ENCODE measurements around the gene SMKR1. TPM values are rescaled to one million over a fixed set of nuclear protein-coding genes. Genes with fewer than 3 reads are reported as not detected.

The SMKR1 gene
- total RNA-seq: under 1 TPM in 2 of 4 donors, not detected in 2; 0.22 to 0.74 TPM
- under 1 TPM in 1 of 3 donors, not detected in 2; 0.25 TPM for polyA plus RNA-seq
- long read RNA-seq, donor 1, partial matches to known transcripts: 0 of 1 reads
- long read RNA-seq, donor 1, other reads (novel, unspliced or antisense): 0 of 1 reads
- long read RNA-seq, donor 2: 0 reads

DNA sequence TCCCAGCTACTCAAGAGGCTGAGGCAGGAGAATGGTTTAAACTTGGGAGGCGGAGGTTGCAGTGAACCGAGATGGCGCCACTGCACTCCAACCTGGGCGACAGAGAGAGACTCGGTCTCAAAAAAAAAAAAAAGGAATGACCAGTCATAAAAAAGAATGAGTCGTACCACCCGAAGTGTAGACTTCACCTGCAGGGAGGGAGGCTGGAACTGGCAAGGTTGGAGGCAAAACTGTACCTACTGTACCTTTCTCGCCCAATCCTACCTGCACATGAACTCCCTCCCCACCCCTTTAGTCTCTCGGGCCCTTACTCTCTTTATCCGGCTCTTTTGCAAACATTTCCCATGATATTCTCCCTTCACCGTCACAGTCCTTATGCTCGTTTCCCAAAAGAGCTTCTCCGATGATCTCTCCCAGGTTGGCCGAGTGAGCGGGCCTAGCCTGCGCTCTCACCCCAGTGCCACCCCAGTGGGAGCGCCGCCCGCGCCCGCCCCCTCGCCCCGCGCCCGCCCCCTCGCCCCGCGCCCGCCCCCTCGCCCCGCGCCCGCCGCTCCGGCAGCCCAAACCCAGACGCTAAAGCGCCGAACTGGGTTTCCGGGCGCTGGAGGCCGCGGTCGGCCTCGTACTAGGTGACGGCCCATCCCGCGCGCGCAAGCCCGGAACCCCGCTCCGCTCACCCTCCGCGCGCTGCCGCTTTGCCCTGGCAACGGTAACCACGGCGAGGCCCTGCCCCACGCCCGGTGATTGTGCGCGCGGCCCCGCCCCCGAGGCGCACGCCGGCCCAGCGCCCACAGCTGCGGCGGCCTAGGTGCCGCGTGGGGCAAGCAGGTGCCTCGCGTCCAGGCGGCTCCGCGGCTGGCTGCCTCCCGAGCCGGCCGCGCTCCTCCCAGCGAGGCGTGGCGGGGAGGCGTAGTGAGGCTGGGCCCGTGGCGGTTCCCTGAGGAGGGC lies at the start of gene SMKR1:
Gene SMKR1 (plus strand): TSS at position 772 of the 948 bp plus-strand sequence. CDS start 294 bp downstream, outside the sequence.
- H3K27ac ChIP-seq: no peak within 1 kb of the TSS
- H3K4me3 ChIP-seq: peak within 1 kb of the TSS; percentile 76
- H3K36me3 ChIP-seq (ENCODE audit: insufficient read depth in 1 of 2, low read depth in 1 of 2): no peaks in the 10 kb centered on the region
- TF ChIP-seq, protein P1, sequence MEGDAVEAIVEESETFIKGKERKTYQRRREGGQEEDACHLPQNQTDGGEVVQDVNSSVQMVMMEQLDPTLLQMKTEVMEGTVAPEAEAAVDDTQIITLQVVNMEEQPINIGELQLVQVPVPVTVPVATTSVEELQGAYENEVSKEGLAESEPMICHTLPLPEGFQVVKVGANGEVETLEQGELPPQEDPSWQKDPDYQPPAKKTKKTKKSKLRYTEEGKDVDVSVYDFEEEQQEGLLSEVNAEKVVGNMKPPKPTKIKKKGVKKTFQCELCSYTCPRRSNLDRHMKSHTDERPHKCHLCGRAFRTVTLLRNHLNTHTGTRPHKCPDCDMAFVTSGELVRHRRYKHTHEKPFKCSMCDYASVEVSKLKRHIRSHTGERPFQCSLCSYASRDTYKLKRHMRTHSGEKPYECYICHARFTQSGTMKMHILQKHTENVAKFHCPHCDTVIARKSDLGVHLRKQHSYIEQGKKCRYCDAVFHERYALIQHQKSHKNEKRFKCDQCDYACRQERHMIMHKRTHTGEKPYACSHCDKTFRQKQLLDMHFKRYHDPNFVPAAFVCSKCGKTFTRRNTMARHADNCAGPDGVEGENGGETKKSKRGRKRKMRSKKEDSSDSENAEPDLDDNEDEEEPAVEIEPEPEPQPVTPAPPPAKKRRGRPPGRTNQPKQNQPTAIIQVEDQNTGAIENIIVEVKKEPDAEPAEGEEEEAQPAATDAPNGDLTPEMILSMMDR (IDR thresholded peaks at IDR 0.05): no peak
- H3K4me1 ChIP-seq: peaks cover 7% of the 10 kb centered on the region
- WGBS, 3 donors: 7 to 11% (median 11%) methylated on average over 67 to 89 of the region's 89 CpGs
- DNase-seq (peak; percentile 71 to 88), ATAC-seq (peak; percentile 88 to 92 (median 90))
- H3K27me3 ChIP-seq (ENCODE audit: insufficient read depth in 3 of 3, low read length in 2 of 3): peaks cover 0 to 4% (median 0%) of the 10 kb centered on the region in 3 donors
- intact Hi-C loops (cut with DNase I): loop anchor here in 1 of 2 donors (10.0 kb wide), 1 partner anchor 103 kb away; no protein-coding TSS in a partner anchor
- H3K9me3 ChIP-seq: no peaks in the 10 kb centered on the region

DNA sequence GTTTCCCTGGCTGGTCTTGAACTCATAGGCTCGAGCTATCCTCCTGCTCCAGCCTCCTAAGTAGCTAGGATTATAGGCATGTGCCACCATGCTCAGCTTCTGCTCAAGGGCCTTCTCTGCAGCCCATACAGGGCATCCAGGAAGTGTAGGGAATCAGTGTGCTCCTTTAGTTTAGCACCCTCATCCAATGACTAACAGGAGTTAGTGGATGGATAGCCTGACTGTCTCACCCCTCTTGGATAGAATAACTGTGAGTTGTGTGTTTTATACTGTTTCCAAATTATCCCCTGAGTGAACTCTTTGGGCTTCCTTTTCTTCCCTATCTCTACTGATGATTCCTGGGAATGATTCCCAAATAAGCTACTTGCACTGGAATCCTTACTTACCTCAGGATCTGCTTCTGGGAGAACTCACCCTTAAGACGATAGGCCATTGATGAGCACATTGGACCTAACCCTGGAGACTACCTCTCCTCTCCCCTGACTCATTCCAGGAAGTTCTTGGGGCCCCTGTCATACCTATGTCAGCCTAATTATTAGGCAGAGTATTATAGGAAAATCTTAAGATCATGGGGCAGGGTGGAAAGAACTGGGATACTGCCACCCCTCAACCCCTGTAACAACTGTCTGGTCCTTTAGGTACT lies 49.6 kb upstream of the SMKR1 start:
- ATAC-seq (no peak), DNase-seq (no peak)
- no peaks in the 10 kb centered on the region for H3K9me3 ChIP-seq
- H3K27me3 ChIP-seq (ENCODE audit: insufficient read depth in 3 of 3, low read length in 2 of 3): no peaks in the 10 kb centered on the region
- H3K4me1 ChIP-seq: no peaks in the 10 kb centered on the region
- TF ChIP-seq, protein P1 (IDR thresholded peaks at IDR 0.05): no peak
- H3K4me3 ChIP-seq: no peak overlapping the region
- H3K36me3 ChIP-seq (ENCODE audit: insufficient read depth in 1 of 2, low read depth in 1 of 2): peaks cover 13 to 97% of the 10 kb centered on the region in 2 donors
- WGBS, 3 donors: 93 to 98% (median 94%) methylated on average over 2 of the region's 2 CpGs
- no peak overlapping the region for H3K27ac ChIP-seq
- intact Hi-C loops (cut with DNase I): no loop called here

DNA sequence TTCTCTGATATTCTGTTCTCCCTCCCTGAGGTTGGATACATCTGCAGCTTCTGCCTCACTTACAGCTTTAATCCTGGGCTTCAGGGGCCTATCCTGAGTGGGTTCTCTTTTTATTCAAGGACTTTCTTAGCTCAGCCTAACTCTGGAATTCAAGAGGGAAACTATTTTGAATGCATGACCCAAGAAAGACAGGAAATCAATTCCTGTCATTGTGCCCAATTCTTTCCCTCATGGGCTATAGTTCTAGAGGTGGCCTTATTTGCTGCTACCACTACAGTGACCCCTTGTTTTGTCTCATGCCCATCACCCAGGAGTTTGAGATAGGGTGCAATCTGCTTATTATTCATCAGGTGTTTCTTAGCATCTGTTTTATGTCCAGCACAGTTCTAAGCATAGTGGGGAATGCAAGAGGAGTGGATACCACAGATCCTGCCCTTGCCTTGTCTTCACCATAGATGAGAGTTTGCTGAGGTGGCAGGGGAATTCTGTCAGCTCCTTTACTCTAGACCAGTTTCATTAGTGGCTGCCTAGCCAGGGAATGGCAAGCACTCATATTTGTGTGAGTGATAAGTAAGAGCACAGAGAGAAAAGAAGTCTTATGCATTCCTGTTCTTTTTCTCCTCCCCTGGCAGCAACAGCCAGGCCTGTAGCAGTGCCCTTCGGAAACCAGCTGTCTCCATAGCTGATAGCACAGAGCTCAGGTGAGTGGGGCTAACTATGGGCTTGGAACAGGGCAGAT lies 48.7 kb upstream of the SMKR1 start:
- Histone ChIP-seq H3K9me3 (no peaks in the 10 kb centered on the region), H3K4me3 (no peak overlapping the region), H3K27ac (no peak overlapping the region), H3K36me3 (ENCODE audit: insufficient read depth in 1 of 2, low read depth in 1 of 2) (peaks cover 19 to 97% of the 10 kb centered on the region in 2 donors), H3K27me3 (ENCODE audit: insufficient read depth in 3 of 3, low read length in 2 of 3) (no peaks in the 10 kb centered on the region), H3K4me1 (no peaks in the 10 kb centered on the region)
- ATAC-seq (no peak), DNase-seq (no peak)
- TF ChIP-seq, protein P1 (IDR thresholded peaks at IDR 0.05): no peak
- intact Hi-C loops (cut with DNase I): no loop called here
- 92 to 100% (median 94%) methylated on average over 1 of the region's 1 CpG for WGBS, 3 donors

DNA sequence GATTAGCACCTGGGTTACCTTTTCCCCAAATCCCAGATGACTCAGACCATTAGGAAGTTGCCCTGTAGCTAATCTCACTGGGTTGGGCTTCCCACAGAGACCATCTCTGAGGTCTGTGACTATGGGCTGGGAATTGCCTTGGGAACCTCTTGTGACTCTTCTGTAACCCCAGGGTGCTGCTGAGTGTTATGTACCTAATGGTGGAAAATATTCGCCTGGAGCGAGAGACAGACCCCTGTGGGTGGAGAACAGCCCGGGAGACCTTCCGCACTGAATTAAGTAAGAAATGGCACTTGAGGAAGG lies 48.1 kb upstream of the SMKR1 start:
- no peaks in the 10 kb centered on the region for H3K9me3 ChIP-seq
- intact Hi-C loops (cut with DNase I): no loop called here
- H3K27ac ChIP-seq: no peak overlapping the region
- H3K4me3 ChIP-seq: no peak overlapping the region
- 93 to 97% (median 94%) methylated on average over 4 of the region's 4 CpGs for WGBS, 3 donors
- no peak for DNase-seq
- H3K36me3 ChIP-seq (ENCODE audit: insufficient read depth in 1 of 2, low read depth in 1 of 2): peaks cover 23 to 97% of the 10 kb centered on the region in 2 donors
- H3K27me3 ChIP-seq (ENCODE audit: insufficient read depth in 3 of 3, low read length in 2 of 3): no peaks in the 10 kb centered on the region
- TF ChIP-seq, protein P1 (IDR thresholded peaks at IDR 0.05): no peak
- no peak for ATAC-seq
- no peaks in the 10 kb centered on the region for H3K4me1 ChIP-seq

All from psoas muscle (tissue), 8 donors.